ENCODE measurements around the gene ENTPD3.
A peak's percentile ranks its signal among the peaks of the same experiment; 100 is the strongest.
"Not testable (repeated sequence)": the region's sequence is repeated elsewhere in the genome, so short reads cannot be mapped to it uniquely, and the experiment has no call there.

ENTPD3 gene

DNA sequence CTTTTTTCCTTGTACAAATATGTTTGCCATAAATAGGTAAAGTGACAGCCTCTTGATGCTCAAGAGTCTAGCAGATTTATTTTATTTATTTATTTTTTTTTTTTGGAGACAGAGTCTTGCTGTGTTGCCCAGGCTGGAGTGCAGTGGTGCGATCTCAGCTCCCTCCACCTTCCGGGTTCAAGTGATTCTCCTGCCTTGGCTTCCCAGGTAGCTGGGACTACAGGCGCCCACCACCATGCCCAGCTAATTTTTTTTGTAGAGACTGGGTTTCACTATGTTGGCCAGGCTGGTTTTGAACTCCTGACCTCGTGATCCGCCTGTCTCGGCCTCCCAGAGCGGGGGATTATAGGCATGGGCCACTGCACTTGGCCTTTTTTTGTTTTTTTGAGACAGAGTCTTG, 75.9 kb downstream of the ENTPD3 start:
- not testable (repeated sequence) for DNase-seq

GRCh38 chr3:40463579-40463978, 76.6 kb downstream of the ENTPD3 start:
- no peak for DNase-seq

- DNase-seq: no peak
Measured at GRCh38 chr3:40464339-40465110, 77.5 kb downstream of the ENTPD3 start.

DNA sequence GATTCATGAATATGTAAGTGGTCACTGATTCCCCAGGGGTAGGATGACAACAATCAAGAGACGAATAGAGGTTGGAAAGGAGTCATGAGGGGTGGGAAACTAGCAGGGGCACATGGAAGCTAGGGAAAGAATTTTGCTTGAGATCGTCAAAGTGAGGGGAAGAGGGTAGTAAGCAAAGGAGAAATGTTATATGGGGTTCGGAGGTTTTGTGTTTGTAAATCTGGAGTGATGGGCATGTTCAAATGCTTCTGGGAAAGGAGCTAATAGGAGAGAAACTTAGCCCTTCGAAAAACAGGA, 78.1 kb downstream of the ENTPD3 start:
- no peak for DNase-seq

- no peak for DNase-seq
Measured at GRCh38 chr3:40465456-40465855, 78.5 kb downstream of the ENTPD3 start.

GRCh38 chr3:40468018-40468417, 81.0 kb downstream of the ENTPD3 start:
- DNase-seq: no peak

DNA sequence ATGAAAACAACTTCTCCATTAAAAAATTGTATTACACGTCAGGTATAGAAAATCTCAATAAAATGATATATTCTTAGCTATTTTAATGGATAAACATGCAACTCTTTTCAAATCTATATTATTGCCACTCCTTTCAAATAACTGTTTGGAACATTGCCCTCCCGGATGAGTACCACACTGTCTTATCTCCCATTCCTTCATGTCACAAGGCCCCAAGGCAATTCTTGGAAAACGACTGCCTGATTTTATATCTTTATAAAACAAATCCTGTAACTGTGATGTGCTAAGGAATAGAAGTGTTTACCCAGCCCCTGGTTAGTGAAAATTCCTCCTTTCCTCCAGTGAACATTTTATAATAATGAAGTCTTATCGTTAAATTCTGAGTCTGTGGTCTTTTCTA, 83.7 kb downstream of the ENTPD3 start:
- DNase-seq: no peak

DNA sequence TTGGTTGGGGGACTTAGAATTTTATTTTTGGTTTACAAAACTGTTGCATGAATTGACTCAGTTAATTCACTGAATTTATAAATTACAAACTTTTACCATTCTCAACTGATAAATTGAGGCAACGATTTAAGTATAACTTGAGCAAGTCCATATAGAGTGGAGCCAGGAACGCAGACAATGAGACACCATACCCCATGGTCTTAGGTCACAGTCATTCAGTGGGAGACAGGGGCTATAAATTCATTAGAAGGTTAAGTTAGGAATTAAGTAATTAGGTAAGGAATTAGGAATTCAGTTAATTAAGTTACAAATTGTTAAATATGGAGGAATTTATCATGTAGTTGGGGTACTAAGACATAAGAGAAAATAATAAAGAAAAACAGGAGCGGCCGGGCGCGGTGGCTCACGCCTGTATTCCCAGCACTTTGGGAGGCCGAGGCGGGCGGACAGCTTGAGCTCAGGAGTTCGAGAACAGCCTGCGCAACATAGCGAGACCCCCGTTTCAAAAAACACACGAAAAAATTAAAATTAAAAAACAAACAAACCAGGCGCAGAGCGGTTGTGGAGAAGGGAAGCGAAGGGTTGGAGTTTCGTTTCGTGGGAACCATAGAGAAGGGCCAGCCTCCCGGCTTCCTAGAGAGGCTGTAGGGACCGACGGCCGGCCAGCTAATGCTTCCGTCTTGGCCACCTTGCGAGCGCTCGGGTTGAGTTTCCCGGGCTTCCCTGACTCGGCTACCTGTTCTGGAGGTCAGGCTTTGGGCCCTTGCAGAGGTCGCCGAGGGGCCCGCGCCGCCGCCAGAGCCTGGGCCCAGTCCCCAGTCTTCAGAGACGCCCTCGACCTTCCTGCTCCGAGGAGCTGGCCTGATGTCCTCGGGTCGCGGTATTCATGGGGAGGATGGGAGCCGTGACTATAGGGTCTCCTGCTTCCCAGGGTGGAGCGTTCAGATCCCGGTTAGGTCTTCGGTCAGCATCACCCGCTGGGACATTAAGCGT, 89.8 kb downstream of the ENTPD3 start, which contains the start of gene ZNF619:
Gene ZNF619 (plus strand): TSS at position 645 of the 993 bp plus-strand sequence. CDS start 858 bp downstream, outside the sequence.
- peak; percentile 41 for DNase-seq

DNA sequence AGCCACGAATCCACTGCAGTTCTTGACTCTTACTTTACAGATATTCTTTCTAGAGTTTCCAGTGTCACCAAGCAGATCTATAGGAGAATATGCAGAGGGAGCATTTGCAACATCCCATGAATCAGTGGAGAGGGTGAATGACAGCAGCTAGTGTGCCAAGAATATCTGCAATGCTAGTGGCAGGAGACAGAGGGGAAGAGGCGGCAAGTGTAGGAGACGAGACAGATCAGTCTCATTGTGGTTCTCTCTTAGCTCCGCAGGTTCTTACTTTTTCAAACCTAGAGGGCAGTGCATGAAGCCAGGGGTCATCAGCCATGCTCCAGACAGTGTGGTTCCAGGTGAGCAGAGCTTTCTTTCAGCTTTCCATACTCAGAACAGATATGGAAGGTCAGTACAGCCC, 90.7 kb downstream of the ENTPD3 start:
- DNase-seq: no peak
